ENCODE results near the gene EPS15. TPM values are rescaled to one million over a fixed set of nuclear protein-coding genes. Genes with fewer than 3 reads are reported as not detected.

Gene EPS15
- total and polyA plus RNA-seq, 8 donors, result 13.3 to 139 (median 46.8) TPM

DNA sequence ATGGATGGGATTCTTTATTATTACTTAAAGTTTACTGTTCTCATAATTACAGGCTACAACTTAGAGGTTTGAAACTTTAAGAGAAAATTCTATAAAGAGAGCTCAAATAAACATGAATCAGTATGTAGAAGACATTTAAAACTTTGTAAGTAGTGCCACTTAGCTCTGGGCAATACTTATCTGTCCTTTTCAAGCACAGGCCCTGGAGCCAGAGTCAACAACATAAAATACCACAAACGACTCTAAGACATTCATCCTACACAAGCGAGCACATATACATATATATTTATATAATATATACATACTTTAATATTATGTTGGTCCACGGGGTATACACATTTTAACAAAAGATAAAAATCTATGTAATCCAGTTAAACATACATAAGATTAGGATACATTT is 164.7 kb downstream of the EPS15 start:
- Histone ChIP-seq H3K36me3 (peaks cover 11 to 59% (median 58%) of the 10 kb centered on the region in 4 donors), H3K27me3 (no peaks in the 10 kb centered on the region), H3K4me3 (no peak overlapping the region), H3K9me3 (no peaks in the 10 kb centered on the region), H3K27ac (no peak overlapping the region), H3K4me1 (no peaks in the 10 kb centered on the region)
- 55 to 75% (median 70%) methylated on average over 3 of the region's 3 CpGs for WGBS, 5 donors
- intact Hi-C loops (cut with DNase I; ENCODE audit: low total_unique reads), result no loop called here
- TF ChIP-seq POLR2AphosphoS5 (IDR thresholded peaks at IDR 0.05), result no peak
- TF ChIP-seq, protein P1, sequence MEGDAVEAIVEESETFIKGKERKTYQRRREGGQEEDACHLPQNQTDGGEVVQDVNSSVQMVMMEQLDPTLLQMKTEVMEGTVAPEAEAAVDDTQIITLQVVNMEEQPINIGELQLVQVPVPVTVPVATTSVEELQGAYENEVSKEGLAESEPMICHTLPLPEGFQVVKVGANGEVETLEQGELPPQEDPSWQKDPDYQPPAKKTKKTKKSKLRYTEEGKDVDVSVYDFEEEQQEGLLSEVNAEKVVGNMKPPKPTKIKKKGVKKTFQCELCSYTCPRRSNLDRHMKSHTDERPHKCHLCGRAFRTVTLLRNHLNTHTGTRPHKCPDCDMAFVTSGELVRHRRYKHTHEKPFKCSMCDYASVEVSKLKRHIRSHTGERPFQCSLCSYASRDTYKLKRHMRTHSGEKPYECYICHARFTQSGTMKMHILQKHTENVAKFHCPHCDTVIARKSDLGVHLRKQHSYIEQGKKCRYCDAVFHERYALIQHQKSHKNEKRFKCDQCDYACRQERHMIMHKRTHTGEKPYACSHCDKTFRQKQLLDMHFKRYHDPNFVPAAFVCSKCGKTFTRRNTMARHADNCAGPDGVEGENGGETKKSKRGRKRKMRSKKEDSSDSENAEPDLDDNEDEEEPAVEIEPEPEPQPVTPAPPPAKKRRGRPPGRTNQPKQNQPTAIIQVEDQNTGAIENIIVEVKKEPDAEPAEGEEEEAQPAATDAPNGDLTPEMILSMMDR (IDR thresholded peaks at IDR 0.05), result no peak
- TF ChIP-seq POLR2A (IDR thresholded peaks at IDR 0.05), result no peak
- TF ChIP-seq EP300 (IDR thresholded peaks at IDR 0.05), result no peak
- no peak for DNase-seq

DNA sequence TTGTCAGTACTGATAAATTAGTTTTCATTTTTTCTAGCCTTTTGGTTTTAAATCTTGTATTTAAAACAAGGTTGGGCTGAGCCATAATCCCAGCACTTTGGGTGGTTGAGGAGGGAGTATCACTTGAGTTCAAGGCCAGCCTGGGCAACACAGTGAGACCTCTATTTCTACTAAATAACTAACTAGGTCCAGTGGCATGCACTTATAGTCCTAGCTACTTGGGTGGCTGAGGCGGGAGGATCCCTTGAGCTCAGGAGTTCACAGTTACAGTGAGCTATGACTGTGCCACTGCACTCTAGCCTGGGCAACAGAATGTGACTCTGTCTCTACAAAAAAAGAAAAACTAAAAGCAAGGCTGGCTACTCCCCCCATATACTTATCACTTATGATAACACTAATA is 167.2 kb downstream of the EPS15 start:
- TF ChIP-seq POLR2AphosphoS5 (IDR thresholded peaks at IDR 0.05), result no peak
- no peak for TF ChIP-seq EP300 (IDR thresholded peaks at IDR 0.05)
- TF ChIP-seq POLR2A (IDR thresholded peaks at IDR 0.05), result no peak
- TF ChIP-seq, protein P1 (IDR thresholded peaks at IDR 0.05), result no peak
- Histone ChIP-seq H3K36me3 (peaks cover 11 to 40% (median 37%) of the 10 kb centered on the region in 4 donors), H3K9me3 (no peaks in the 10 kb centered on the region), H3K4me1 (peaks cover 0 to 4% (median 0%) of the 10 kb centered on the region in 4 donors), H3K4me3 (no peak overlapping the region), H3K27me3 (no peaks in the 10 kb centered on the region), H3K27ac (no peak overlapping the region)
- intact Hi-C loops (cut with DNase I; ENCODE audit: low total_unique reads), result no loop called here
- WGBS, 5 donors, result 80 to 100% (median 85%) methylated on average over 1 of the region's 1 CpG
- DNase-seq, result no peak

DNA sequence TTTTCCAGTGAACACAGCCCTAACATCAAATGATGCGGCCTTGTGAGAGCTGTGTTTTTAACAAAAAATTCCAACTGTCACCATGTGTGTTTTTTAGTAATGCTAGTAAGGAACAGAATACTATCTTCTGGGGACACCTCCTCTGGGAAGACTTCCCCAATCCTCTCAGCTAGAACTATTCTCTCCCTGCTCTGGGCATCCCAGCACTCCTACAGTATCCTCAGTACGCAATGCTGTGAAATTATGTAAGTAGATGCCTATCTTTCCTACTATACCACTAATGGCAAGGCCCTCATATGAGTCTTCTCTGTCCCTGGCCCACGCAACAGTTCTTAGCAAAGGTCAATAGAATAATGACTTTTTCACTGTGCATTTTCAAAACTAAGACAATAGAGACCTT is 169.2 kb downstream of the EPS15 start:
- Histone ChIP-seq H3K4me1 (peaks cover 6 to 17% (median 11%) of the 10 kb centered on the region in 4 donors), H3K9me3 (no peaks in the 10 kb centered on the region), H3K27me3 (peaks cover 0 to 14% (median 3%) of the 10 kb centered on the region in 3 donors), H3K27ac (no peak overlapping the region), H3K4me3 (no peak overlapping the region), H3K36me3 (peaks cover 7 to 20% (median 17%) of the 10 kb centered on the region in 4 donors)
- TF ChIP-seq POLR2AphosphoS5 (IDR thresholded peaks at IDR 0.05), result no peak
- TF ChIP-seq POLR2A (IDR thresholded peaks at IDR 0.05), result no peak
- TF ChIP-seq, protein P1 (IDR thresholded peaks at IDR 0.05), result no peak
- no peak for TF ChIP-seq EP300 (IDR thresholded peaks at IDR 0.05)
- intact Hi-C loops (cut with DNase I; ENCODE audit: low total_unique reads), result no loop called here
- no peak for DNase-seq
- WGBS, 5 donors, result 93 to 99% (median 96%) methylated on average over 3 of the region's 3 CpGs

DNA sequence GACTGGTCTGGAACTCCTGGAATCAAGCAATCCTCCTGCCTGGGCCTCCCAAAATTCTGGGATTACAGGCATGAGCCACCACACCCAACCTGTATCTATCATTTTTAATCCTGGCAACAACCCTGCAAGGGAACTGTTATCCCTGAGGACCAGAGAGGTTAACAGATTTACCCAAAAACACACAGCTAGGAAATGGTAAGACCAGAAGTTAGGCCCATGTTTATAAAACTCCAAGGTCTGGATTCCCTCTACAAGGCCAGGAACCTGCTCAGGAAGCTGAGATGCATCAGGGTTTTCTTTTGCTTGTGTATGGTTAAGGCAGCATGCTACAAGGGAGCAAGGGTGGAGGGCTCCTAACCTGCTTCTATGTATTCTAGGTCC is 170.9 kb downstream of the EPS15 start:
- TF ChIP-seq POLR2A (IDR thresholded peaks at IDR 0.05), result no peak
- TF ChIP-seq, protein P1 (IDR thresholded peaks at IDR 0.05), result no peak
- intact Hi-C loops (cut with DNase I; ENCODE audit: low total_unique reads), result no loop called here
- peaks cover 0 to 2% (median under 1%) of the 10 kb centered on the region in 4 donors for H3K36me3 ChIP-seq

More for the DNA sequence above, 170.9 kb downstream of the EPS15 start:
- no peak overlapping the region for H3K4me3 ChIP-seq
- H3K4me1 ChIP-seq, result peaks cover 11 to 24% (median 17%) of the 10 kb centered on the region in 4 donors
- no peaks in the 10 kb centered on the region for H3K9me3 ChIP-seq
- peaks cover 0 to 31% (median 16%) of the 10 kb centered on the region in 3 donors for H3K27me3 ChIP-seq
- H3K27ac ChIP-seq, result no peak overlapping the region
- DNase-seq, result no peak

Data from stomach (tissue), 9 donors.